ENCODE results near the gene NIP7.

NIP7 gene

DNA sequence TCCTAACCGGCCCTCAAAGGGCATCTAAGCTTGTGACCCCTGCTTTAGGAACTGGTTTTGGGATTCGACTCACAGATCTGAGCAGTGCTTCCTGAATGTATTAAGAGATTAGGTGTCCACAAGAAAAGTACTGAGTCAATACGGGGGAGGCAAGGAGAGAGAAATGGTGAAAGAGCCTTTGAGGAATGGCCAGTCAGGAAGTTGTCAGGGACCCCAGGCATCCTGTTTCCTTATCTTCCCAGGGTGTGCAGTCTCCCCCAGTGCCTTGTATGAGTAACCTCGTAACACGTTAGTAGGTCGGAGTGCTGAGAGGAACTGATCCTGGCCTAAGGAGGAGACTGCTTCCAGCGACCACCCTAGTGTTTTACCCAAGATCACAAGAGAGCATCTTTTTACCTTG is 28.4 kb downstream of the NIP7 start:
- no peak for DNase-seq (ENCODE audit: low spot score)
- TF ChIP-seq, protein P1, sequence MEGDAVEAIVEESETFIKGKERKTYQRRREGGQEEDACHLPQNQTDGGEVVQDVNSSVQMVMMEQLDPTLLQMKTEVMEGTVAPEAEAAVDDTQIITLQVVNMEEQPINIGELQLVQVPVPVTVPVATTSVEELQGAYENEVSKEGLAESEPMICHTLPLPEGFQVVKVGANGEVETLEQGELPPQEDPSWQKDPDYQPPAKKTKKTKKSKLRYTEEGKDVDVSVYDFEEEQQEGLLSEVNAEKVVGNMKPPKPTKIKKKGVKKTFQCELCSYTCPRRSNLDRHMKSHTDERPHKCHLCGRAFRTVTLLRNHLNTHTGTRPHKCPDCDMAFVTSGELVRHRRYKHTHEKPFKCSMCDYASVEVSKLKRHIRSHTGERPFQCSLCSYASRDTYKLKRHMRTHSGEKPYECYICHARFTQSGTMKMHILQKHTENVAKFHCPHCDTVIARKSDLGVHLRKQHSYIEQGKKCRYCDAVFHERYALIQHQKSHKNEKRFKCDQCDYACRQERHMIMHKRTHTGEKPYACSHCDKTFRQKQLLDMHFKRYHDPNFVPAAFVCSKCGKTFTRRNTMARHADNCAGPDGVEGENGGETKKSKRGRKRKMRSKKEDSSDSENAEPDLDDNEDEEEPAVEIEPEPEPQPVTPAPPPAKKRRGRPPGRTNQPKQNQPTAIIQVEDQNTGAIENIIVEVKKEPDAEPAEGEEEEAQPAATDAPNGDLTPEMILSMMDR (IDR thresholded peaks at IDR 0.05; ENCODE audit: extremely low read depth, missing control alignments), result no peak

DNA sequence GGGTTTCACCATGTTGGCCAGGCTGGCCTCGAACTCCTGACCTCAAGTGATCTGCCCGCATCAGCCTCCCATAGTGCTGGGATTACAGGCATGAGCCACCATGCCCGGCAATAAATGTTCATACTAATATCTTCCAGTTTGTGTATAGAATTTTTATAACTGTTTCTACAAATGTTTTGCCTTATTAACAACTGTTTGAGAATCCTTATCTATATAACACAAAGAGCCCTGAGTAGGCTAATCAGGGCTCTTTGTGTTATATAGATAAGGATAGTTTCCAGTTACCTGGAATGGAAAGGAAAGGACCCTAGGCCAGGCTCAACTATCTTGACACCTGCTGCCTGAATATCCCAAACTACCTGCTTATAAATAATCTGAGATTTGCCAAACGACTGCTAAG is 29.3 kb downstream of the NIP7 start:
- DNase-seq (ENCODE audit: low spot score), result no peak
- TF ChIP-seq, protein P1 (IDR thresholded peaks at IDR 0.05; ENCODE audit: extremely low read depth, missing control alignments), result no peak

DNA sequence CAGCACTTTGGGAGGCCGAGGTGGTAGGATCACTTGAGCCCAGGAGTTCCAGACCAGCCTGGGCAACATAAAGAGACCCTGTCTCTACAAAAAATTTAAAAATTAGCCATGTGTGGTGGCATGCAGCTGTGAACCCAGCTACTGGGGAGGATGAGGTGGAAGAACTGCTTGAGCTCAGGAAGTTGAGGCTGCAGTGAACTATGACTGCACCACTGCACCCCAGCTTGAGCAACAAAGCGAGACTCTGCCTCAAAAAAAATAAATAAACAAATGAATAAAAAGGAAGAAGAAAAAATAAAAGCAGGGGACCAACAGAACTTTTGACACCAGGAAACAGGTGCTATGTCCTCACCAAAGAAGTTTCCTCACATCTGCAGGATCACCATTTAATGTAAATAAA is 32.0 kb downstream of the NIP7 start:
- no peak for DNase-seq (ENCODE audit: low spot score)
- TF ChIP-seq, protein P1 (IDR thresholded peaks at IDR 0.05; ENCODE audit: extremely low read depth, missing control alignments), result no peak

DNA sequence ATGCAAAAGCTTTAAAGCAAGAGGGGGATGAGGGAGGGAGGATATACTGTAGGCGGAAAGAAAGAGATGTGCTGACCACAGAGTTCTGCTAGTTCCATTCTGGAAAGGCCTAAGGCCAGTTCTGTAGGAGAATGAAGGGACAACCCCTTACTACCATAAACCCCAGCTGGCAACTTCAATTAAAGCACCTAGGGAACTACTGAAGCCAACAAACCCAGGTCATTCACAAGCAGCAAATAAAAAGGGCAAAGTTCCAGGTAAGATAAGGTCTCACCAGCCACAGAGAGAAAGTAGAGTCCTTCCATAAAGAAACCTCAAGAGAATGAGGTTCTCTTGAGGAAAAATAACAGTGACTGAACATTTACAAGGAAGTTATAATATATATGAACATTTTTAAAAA is 33.4 kb downstream of the NIP7 start:
- no peak for DNase-seq (ENCODE audit: low spot score)
- TF ChIP-seq, protein P1 (IDR thresholded peaks at IDR 0.05; ENCODE audit: extremely low read depth, missing control alignments), result no peak

DNA sequence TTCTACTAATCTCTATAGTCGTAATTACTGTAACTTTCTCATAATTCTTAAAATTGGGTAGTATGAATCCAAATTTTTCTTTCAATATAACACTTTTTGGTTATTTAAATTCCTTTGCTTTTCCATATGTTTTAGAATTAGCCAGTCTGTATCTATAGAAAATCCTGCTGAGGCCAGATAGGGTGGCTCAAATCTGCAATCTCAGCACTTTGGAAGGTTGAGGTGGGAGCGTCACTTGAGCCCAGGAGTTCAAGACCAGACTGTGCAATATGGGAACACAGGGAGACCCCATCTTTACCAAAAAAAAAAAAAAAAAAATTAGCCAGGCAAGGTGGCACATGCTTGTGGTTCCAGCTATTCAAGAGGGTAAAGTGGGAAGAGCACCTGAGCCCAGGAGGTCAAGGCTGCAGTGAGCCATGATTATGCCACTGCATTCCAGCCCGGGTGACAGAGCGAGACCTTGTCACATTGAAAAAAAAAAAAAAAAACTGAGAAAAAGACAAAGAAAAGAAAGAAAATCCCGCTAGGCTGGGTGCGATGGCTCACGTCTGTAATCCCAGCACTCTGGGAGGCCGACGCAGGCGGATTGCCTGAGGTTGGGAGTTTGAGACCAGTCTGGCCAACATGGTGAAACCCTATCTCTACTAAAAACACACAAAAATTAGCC is 37.0 kb downstream of the NIP7 start:
- no peak for DNase-seq (ENCODE audit: low spot score)
- TF ChIP-seq, protein P1 (IDR thresholded peaks at IDR 0.05; ENCODE audit: extremely low read depth, missing control alignments), result no peak

DNA sequence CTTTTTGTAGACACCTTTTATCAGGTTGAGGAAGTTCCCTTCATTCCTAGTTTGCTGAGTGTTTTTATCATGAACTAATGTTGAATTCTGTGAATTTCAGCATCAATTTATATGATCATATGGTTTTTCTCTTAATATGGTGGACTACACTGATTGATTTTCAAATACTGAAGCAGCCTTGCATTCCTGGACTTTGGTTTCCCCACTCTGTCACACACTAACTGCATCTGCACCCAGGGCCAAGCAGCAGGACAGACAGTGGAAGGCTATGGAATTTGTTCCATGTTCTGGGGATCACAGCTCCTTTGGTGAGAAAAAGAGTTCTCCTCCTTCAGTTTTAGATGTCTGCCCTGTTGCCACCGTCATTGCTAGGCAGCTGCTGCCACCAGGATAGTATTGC is 38.5 kb downstream of the NIP7 start:
- no peak for DNase-seq (ENCODE audit: low spot score)
- TF ChIP-seq, protein P1 (IDR thresholded peaks at IDR 0.05; ENCODE audit: extremely low read depth, missing control alignments), result no peak

DNA sequence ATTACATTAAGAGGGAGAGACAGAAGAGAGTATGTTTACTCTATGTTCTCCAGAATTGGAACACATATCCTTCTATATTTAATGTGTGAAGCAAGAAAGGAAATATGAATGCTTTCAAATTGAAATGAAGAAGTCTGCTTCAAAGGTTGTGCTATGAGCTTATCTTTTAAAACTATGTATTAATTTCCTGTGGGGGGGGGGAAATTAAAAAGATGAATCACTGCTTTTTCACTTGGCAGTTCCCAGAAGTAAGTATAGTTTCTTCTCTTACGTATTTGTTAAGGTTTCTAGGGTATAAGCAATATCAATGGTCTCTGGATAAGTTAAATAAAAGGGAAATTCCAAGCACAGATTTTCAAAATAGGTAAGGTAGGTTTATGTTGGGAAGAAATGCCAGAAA is 39.2 kb downstream of the NIP7 start:
- TF ChIP-seq, protein P1 (IDR thresholded peaks at IDR 0.05; ENCODE audit: extremely low read depth, missing control alignments), result no peak
- no peak for DNase-seq (ENCODE audit: low spot score)
